HG03103 (cell line): ENCODE data around the gene BCL2L2.

Experiments used
- ATAC-seq: cut with Tn5 transposase; IDR thresholded peaks from one replicate; pipeline ENCODE4 v1.9.1; 2021; ENCODE audit warnings: low read depth; ENCODE audit not compliant: unreplicated experiment

The BCL2L2 gene

DNA sequence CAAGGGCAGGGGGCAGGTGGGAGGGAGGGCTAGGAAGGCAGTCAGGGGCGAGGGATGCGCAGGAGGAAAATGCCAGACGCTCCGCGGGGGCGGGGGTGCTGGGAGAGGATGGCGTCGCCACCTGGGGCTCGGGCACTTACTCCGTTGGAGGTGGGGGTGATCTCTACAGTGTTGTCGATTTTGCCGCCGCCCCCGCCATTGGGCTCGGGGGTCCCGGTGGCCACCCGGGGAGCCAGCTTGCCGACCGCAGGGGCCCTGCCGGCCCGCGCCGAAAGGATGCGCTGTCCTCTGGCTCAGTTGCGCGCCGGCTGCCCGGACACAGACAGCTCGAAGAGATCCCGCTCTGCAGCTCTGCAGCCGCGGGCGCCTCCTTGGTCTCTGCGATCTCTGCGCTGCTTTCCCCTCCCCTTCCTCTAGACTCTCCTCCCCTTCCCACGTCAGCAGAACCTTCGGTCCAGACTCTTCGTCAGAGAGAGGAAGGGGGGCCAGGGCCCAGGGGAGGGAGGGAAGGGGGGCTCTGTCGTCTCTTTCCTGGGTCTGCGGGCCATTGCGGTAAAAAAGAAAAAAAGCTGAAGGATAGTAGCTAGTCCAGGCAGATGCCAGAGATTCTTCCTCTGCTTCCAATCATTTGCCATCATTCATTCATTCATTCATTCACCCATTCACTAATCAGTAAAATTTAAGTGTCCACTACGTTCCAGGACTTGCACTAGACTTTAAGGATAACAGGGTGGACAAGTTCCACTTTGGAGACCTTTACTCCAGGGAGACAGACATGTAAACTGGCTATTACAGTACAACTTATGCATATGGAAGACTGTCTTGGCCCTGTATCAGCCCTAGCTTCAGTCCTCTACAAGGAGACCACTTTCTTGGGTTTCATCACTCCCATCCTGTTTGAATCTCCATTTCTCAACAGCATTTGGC, 46.1 kb downstream of the BCL2L2 start, which contains the start of gene SLC22A17:
Gene SLC22A17, minus strand, starts transcription at position 382 of the 927 bp plus-strand sequence.
- ATAC-seq = no peak

DNA sequence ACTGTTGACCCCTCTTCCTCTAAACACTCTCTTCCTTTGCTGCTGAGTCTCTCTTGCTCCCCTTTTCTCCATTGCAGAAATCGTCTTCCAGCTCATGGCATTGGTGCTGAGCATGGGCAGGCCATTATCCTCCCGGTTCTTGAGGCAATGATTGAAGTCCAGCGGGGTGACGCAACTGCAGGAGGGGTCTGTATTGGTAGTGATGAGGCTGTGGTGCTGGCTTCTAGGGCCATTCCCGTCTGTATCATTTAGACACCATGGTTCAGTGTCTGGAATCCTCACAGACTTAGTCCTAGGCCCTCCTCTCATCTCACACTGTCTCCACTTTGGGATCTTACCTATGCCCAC, 46.8 kb downstream of the BCL2L2 start:
- ATAC-seq = no peak

DNA sequence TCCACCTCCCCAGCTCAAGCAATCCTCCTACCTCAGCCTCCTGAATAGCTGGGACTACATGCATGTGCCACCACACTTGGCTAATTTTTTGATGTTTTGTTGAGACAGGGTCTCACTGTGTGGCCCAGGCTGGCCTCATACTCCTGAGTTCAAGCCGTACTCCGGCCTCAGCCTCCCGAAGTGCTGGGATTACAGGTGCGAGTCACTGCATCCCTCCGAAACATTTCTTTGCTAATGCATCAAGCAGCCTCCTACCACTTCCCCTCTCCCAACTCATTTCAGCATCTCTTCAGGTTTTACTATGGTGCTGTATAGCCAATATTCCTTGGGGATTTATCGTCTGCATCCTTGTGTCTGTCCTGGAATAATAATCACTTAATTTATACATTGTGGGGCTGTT, 48.4 kb downstream of the BCL2L2 start:
- no peak for ATAC-seq

DNA sequence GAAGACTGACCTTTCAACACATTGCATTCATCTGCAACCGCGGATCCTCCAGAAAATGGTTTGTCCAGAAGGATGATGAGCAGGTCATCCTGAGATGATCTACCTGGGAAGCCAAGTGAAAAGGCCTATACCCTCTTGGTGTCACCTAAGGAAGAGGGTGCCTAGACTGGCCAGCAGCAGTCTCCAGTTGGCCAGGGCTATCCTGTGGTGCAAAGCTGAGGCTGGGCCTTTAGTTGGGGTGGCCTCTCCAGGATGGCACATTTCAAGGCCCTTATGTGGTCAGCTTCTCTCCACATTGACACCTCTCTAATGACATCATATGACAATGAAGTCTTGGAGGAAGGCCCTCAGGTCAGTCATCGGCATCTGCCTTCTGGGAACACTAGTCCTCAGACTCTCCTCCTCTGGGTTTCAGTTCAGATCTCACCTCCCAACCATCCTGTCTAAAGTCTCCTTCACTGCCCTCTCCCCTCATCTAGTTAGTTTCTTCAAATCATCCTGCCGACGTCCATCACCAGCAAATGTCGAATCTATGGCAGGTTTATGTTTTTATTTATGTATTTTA, 49.3 kb downstream of the BCL2L2 start:
- ATAC-seq = no peak

DNA sequence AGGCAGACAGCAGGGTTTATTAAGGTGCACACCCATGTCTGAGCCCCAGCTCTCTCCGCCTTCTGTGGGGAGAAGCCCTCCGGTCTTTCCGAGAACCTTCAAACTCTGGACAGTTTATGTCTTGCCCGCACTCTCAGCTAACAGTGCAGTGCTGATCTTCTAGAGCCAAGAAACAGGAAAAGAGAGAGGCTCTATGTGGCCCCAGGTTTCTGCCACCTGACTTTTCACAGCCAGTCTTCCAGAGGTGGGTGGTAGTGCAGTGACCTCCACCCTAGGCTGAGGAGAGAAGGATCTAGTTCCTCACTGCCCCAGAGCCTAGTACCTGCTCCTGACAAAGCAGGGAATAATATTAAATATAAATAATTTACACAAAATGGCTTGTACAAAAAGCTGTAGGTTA, 50.0 kb downstream of the BCL2L2 start:
- ATAC-seq = no peak

DNA sequence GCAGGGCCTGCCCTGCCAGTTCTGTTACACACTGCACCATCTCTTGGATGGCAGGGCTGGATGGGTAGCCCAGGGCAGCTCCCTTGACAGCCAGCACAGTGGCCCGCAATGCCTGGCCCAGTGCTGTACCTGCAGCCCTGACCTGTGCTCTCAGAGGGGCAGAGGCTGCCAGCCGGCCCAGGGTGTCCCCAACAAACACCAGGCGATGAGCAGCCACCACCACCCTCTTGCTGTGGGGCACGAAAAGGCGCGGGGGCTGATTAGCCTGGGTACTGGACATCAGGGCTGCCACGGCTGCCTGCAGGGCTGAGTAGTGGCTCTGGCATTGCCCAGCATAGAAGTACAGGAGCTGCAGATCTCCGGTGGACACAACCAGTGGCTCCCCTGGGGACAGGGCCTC, 50.6 kb downstream of the BCL2L2 start:
- no peak for ATAC-seq

DNA sequence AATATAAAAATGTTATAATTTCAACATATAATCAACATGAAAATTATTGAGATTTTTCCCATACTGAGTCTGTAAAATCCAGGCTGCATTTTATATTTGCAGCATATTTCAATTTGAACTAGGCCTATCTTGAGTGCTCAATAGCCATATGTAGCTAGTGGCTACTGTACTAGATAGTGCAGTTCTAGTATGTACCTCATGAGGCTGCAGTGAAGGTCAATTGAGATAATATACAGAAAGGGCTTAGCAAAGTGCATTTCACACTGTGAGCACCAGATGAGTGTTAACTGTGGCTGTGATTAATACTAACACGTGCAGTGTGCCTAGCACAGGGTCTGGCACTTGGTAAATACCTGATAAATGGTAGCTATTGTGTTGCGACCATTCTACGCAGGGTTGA, 51.4 kb downstream of the BCL2L2 start:
- ATAC-seq = no peak

DNA sequence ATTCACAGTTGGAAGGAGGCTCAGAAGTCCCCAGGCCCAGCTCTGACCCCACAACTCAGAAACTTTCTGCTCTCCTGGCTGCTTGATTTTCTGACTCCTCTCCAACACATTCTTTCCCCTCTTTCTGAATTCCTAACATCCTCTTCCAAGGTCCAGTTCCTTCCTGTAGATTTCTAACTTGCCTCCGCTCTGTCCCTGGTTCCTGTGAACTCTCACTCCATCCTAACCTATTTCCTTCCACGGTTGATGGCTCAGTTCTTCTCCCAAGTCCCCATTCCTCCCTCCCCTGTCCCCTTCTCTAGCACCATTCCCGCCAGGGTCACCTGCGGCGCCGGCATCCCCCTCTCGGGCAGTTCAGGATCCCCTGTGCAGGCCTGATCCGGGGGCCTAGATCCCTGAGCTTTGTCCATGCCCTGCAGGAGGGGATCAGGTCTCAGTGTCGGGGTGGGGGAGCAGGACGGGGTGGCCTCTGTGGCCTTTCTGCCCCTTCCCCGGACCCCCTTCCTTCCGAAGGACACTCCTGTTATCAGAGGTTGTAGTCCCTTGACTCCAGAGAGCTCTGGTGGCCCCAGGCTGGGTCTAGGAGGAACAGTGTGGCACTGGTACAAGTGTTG, 52.0 kb downstream of the BCL2L2 start:
- no peak for ATAC-seq

DNA sequence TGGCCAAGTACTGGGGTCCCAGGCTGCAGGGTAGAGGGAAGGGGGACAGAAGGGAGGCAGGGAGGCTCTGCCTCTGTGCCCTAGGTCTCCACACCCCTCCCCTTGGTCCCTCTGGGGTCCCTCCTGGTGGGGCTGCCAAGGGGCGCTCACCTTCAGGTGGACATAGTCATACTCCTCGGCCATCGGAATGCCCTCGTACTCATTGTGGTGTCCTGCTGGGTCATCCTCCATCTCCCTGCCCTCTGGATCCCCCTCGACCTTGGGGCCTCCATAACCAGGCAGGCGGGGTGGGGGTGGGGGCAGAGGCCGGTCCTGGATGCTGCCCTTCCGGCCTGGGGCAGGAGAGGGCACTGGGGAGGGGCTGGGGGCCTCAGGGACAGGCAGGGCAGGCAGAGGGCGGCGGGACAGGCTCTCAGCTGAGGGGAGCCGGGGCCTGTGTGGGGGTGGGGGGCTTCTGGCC, 52.6 kb downstream of the BCL2L2 start:
- no peak for ATAC-seq

DNA sequence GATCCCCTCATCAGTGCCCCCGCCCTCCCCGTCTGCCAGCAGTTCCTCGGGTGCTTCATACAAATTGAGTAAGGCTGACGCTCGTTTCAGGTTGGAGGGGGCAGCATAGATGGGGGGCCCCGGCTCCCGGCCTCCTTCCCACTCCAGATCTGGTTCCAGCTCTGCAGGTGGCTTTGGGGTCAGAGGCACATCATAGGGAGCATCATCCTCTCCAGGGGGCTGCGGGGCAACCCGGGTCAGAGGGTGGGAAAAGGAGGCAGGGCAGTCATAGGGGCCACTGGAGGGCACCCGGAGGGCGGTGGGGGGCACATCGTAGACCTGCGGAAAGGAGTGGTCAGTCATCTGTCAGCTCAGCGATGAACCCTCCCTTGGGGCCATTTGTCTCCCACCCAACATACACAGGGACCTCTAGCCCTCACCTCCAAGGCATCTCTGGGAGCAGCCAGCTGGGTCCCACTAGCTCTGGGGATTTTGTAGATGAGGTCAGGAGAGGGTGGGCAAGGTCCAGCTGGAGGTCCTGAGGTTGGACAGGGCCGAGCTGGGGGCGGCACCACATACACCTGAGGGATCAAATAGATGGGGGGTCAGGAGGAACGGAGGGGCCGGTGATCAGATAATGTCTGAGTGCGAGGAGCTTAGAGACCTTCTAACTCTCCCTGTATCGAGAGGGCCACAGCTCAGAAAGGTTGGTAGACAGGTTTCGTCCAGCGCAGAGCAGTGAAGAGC, 53.3 kb downstream of the BCL2L2 start:
- no peak for ATAC-seq

DNA sequence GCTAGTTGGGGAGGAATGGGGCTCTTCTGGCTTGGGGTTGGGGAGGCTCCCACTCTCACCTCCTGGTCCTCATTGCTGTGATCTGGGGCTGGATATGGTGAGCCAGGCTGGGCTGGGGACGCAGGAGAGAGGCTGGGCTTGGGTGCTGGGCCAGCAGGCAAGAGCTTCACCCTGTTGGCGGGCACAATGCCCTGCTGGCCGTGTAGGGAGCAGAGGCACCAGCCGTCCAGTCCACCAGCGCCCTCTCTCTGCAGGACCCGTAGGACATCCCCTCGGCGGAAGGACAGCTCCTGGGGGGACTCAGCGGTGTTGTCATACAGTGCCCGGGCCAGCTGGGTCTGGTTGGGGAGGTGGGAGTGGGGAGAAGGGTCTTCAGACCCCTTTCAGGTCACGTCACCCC, 53.9 kb downstream of the BCL2L2 start:
- no peak for ATAC-seq

DNA sequence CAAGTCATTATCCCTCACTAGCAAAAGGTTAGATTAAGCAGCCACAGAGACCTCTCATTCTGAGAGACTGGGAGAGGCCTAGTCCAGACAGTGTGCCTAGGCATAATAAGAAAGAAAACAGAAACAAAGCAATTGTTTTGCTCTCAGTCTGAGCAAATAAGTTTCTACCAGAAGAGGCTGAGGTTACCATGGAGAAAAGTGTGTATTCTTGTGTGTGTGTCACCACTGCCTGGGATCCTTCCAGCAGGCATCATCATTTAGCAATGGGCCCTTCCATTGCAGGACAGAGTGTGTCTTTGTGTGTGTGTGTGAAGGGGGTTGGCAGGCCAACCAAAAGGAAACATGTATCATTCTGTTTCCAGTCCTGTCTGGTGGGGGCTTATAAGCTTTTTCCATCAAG, 54.7 kb downstream of the BCL2L2 start:
- no peak for ATAC-seq
